ENCODE results near the gene OXNAD1. TPM values are rescaled to one million over a fixed set of nuclear protein-coding genes. Genes with fewer than 3 reads are reported as not detected.
"Not testable (repeated sequence)": the region's sequence is repeated elsewhere in the genome, so short reads cannot be mapped to it uniquely, and the experiment has no call there.

Gene OXNAD1
- polyA plus RNA-seq, 4 donors = 17.3 to 18.5 (median 17.9) TPM

DNA sequence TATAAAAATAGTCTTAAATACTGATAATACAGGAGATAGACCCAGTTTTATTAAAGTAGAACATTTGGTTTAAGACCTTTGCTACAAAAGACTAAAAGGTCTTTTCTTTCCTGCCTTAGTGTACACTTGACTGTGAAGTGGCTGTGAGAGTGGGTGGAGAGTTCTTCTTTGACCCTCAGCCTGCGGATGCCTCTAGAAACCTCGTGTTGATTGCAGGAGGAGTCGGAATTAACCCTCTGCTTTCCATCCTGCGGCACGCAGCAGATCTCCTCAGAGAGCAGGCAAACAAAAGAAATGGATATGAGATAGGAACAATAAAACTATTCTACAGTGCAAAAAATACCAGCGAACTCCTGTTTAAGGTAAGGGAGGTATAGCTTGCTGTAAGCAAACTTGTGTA is 36.5 kb downstream of the OXNAD1 start:
- DNase-seq (ENCODE audit: low read depth in 4 of 4, low spot score in 3 of 4) = no peak

- DNase-seq (ENCODE audit: low read depth in 4 of 4, low spot score in 3 of 4) = no peak
Observed at GRCh38 chr3:16302082-16302631, 37.1 kb downstream of the OXNAD1 start.

GRCh38 chr3:16303037-16303575 is 38.1 kb downstream of the OXNAD1 start:
- no peak for DNase-seq (ENCODE audit: low read depth in 4 of 4, low spot score in 3 of 4)

GRCh38 chr3:16304061-16305010 is 39.3 kb downstream of the OXNAD1 start:
- DNase-seq (ENCODE audit: low read depth in 4 of 4, low spot score in 3 of 4) = no peak

- DNase-seq (ENCODE audit: low read depth in 4 of 4, low spot score in 3 of 4) = no peak
Observed at GRCh38 chr3:16305111-16305541, 40.1 kb downstream of the OXNAD1 start.

DNA sequence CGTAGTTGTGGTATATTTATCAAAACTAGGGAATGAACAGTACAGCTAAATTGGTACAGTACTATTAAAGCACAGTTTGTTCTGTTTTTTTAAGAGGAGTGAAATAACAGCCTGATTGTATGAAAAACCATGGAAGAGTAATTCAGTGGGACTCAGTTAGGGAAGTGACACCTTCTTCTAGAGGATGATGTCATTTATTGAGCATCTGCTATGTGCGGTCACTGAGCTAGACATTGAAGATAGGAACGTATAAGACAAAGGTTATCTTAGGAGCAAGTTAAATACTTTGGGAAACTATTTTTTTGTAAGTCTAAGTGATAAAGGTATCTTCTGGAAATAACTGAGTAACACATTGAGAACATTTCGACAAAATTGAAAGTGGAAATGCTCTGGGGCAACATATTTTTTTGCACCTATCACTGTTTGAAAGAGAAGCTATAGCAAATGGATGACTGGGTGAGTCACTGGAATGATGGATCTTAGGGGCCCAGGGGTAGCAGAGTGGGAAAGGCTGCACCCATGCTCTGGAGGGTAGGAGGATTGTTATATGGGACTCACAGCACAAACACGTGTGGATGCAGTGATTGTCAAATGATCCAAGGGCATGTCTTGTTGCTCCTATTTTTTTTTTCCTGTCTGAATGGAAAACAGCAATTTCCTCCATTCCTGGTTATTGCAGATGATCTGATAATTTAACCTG is 43.0 kb downstream of the OXNAD1 start:
- DNase-seq (ENCODE audit: low read depth in 4 of 4, low spot score in 3 of 4) = no peak

DNA sequence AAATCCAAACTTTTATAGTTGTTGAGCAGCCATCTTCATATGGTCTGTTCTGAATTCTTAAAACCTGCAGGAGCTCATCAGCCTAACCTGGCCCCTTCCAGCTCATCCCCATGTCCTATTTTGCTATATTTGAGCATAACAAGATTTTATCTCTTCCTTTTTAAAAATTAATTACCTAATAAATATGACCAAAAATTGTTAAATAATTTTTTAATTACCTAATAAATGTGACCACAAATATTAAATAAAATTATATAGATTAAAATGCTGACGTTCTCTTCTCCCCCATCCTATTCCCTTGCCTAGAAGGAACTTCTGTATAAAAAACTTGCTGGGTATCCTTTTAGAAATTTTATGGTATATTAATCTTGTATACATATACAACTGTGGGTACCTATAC is 43.7 kb downstream of the OXNAD1 start:
- no peak for DNase-seq (ENCODE audit: low read depth in 4 of 4, low spot score in 3 of 4)

- no peak for DNase-seq (ENCODE audit: low read depth in 4 of 4, low spot score in 3 of 4)
Observed at GRCh38 chr3:16309558-16309957, 44.5 kb downstream of the OXNAD1 start.

DNA sequence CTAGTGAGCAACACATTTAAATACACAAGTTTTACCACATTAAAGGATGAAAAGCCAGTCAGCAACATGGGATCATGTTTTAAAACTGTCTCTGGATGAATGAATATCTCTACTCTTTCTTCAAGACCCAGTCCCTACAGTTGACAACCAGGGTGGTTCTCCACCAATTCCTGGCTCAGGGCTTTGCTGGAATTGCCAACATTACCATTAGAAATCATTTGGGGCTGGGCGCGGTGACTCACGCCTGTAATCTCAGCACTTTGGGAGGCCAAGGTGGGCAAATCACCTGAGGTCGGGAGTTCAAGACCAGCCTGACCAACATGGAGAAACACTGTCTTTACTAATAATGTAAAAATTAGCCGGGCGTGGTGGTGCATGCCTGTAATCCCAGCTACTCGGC is 45.5 kb downstream of the OXNAD1 start:
- DNase-seq (ENCODE audit: low read depth in 4 of 4, low spot score in 3 of 4) = not testable (repeated sequence)

DNA sequence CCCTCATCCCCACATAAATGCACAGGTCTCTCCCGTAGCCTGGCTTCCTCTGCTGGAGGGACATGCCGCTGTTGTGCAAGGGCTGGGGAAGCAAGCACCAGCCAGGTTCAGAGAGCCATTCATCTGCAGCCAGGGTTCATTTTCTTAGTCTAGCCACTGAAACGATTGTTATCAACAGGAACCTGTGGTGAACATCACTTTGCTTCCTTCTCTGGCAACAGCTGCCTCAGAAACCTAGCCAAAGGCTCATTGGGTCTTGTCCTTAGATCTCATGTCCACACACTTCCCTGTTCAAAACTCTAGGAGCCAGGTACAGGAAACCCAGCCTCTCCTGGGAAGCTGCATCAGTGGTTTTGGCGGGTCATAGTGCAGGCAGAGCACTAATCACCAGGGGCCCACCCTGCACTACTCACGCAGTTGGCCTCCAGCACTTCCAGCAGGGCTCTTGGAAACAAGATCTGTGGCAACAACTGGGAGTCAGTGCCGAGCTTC is 47.0 kb downstream of the OXNAD1 start:
- DNase-seq (ENCODE audit: low read depth in 4 of 4, low spot score in 3 of 4) = no peak

GRCh38 chr3:16313886-16314645 is 49.1 kb downstream of the OXNAD1 start:
- no peak for DNase-seq (ENCODE audit: low read depth in 4 of 4, low spot score in 3 of 4)

GRCh38 chr3:16315623-16316022 is 50.6 kb downstream of the OXNAD1 start:
- no peak for DNase-seq (ENCODE audit: low read depth in 4 of 4, low spot score in 3 of 4)

DNA sequence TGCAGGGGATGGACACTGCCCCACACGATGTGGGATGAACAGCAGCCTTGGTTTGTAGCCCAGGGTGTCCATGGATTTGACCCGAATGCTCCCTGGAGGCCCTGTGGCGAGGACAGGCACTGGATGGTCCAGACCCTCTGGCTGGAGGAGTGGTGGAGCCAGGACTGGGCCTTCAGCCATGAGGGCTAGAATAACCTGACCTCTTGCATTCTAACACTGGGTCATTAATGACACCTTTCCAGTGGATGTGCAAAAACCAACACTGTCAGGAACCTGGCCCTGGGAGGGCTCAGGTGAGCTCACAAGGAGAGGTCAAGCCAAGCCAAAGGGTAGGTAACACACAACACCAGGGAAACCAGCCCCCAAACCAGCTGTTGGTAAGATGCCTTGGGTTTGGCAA is 51.4 kb downstream of the OXNAD1 start:
- DNase-seq (ENCODE audit: low read depth in 4 of 4, low spot score in 3 of 4) = no peak

DNA sequence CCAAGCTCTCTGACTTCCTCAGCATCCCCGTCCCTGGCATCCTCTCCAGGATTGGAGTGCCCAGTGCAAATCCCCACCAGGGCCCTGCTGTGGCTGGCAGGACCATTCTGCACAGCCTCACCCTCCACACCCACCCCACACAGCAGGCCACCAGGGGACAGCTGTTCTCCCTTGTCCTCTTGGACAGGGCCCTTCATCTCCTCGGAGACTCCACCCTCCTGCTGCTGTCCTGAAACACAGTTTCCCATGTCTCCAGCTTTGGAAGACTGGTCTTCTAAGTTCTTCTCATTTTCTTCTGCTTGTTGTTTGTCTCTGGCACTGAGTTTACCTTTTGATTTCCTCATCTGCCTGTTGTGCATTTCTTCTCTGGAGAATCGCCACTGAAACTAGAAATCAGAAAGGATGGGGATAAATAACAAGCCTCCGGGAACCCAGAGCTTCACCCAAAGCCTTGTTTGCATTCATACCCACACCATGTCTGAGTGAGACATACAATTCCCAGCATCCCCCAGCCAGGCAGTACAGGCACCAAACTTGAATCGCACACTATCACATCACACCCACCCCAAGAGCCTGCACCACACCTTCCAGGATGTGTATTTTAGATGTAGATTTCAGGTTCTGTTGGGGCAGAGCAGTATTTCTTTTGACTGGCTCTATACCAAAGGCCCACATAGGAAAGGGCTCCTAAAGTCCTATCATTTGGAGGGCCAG is 52.0 kb downstream of the OXNAD1 start:
- no peak for DNase-seq (ENCODE audit: low read depth in 4 of 4, low spot score in 3 of 4)

- DNase-seq (ENCODE audit: low read depth in 4 of 4, low spot score in 3 of 4) = no peak
Observed at GRCh38 chr3:16317561-16317945, 52.5 kb downstream of the OXNAD1 start.

- no peak for DNase-seq (ENCODE audit: low read depth in 4 of 4, low spot score in 3 of 4)
Observed at GRCh38 chr3:16318176-16318575, 53.2 kb downstream of the OXNAD1 start.

DNA sequence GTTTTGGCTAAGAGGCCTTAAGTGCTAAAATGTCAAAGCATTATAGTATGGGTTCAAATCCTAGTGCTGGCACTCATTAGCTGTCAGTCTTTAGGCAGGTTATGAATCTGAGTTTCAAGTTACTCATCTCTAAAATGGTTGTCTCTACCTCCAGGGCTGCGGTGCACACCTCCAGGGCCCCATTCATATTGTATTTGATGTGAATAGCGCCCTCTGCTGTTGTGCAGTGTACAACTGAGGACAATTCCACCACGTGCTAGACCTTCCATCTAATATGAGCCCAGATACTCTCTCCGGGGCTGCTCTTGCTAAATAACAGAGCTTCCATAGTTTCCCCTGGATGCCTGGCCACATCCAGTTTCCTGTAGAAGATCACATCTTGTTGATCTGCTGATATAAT is 54.3 kb downstream of the OXNAD1 start:
- DNase-seq (ENCODE audit: low read depth in 4 of 4, low spot score in 3 of 4) = no peak

DNA sequence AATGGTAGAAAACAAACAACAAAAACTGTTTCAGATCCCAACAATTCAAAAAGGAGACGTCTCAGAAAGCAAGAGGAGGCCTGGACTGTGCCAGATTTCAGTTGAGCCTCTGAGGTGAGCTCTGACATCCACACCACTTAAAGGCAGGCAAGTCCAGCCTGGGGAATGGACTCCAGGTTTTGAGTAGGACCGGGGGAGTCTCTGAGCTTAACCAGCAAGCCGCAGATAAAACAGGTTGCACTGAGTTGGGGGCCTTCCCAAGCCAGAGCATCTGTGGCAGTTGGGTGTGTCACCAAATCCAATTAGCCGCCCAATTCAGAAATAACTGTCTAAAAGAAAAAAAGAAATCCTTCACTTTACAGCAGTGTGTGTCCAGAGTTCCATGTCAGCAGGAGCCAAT is 54.7 kb downstream of the OXNAD1 start:
- no peak for DNase-seq (ENCODE audit: low read depth in 4 of 4, low spot score in 3 of 4)

GRCh38 chr3:16320711-16321110 is 55.7 kb downstream of the OXNAD1 start:
- no peak for DNase-seq (ENCODE audit: low read depth in 4 of 4, low spot score in 3 of 4)

DNA sequence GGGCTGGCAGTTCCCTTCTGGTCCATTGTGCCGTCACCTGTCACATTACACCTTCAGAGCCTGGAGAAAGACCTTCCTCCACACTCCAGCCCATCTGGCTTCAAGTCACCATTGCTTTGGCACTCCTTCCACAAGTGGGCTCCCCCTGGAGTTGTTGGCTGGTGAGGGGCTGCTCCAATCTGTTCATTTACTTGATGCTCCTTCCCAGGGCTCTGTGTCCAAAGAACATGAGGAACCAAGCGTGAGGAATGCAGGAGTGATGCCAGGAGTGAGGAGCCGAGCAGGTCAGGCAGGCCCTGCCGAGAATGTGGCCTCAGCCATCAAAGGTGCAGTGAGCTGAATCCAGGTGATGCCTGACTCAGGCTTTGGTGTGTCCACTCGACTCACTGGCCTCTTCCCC is 57.2 kb downstream of the OXNAD1 start:
- no peak for DNase-seq (ENCODE audit: low read depth in 4 of 4, low spot score in 3 of 4)
